MCF 10A (cell line): ENCODE data around the gene MPZL1. TPM values are rescaled to one million over a fixed set of nuclear protein-coding genes. Genes with fewer than 3 reads are reported as not detected.
"Not testable (repeated sequence)": the region's sequence is repeated elsewhere in the genome, so short reads cannot be mapped to it uniquely, and the experiment has no call there.

ENCODE experiments used
- BruUV-seq: library from RNA; stranded (reverse); fragments of 400-500 nt; replicated peaks from 2 replicates; lab custom pipeline; 2021; lab: Mats Ljungman, UMichigan
- CTCF ChIA-PET: fragments of 300-600 bp; sonication (Branson Sonifier 250); formaldehyde crosslinking; extraction: SDS; loops from one replicate; lab custom pipeline; 2021; ENCODE audit warnings: antibody characterized with exemption, inconsistent platforms; lab: Yijun Ruan, JAX
- POLR2A ChIA-PET: fragments of 300-600, 350-650 bp; sonication (Branson Sonifier 250); formaldehyde crosslinking; extraction: SDS; loops from one replicate; lab custom pipeline; 2020; ENCODE audit warnings: antibody characterized with exemption, inconsistent platforms; lab: Yijun Ruan, JAX
- DNase-seq: peaks from one replicate; pipeline ENCODE4 v3.0.0-alpha.2; 2018; ENCODE audit not compliant: unreplicated experiment
- H3K27ac Mint-ChIP-seq: one replicate; pipeline ENCODE4 v1.8.0; 2022; ENCODE audit warnings: mild to moderate bottlenecking, low read depth, mixed read lengths; ENCODE audit not compliant: unreplicated experiment
- H3K27me3 Mint-ChIP-seq: one replicate; pipeline ENCODE4 v1.8.0; 2022; ENCODE audit warnings: mixed read lengths; ENCODE audit not compliant: insufficient read depth, unreplicated experiment
- H3K36me3 Mint-ChIP-seq: one replicate; pipeline ENCODE4 v1.8.0; 2022; ENCODE audit warnings: mild to moderate bottlenecking, moderate library complexity, mixed read lengths; ENCODE audit not compliant: insufficient read depth, unreplicated experiment
- H3K4me1 Mint-ChIP-seq: one replicate; pipeline ENCODE4 v1.8.0; 2022; ENCODE audit warnings: mixed read lengths; ENCODE audit not compliant: insufficient read depth, unreplicated experiment
- H3K4me3 Mint-ChIP-seq: one replicate; pipeline ENCODE4 v1.8.0; 2022; ENCODE audit warnings: mild to moderate bottlenecking, moderate library complexity, mixed read lengths; ENCODE audit not compliant: unreplicated experiment
- H3K9me3 Mint-ChIP-seq: one replicate; pipeline ENCODE4 v1.8.0; 2022; ENCODE audit warnings: mixed read lengths; ENCODE audit not compliant: unreplicated experiment
- CTCF ChIP-seq: fragments of 200-600 bp; IDR thresholded peaks from one replicate; pipeline ENCODE4 v1.8.0; 2022; ENCODE audit warnings: antibody characterized with exemption, mild to moderate bottlenecking; ENCODE audit not compliant: unreplicated experiment
- intact Hi-C: fragments of 100-400 bp; cut with micrococcal nuclease; formaldehyde crosslinking; loops from 2 replicates; pipeline ENCODE4 v1.14.1; 2022
- total RNA-seq: library from RNA; stranded (reverse); gene quantifications from 2 replicates; pipeline ENCODE4 v1.2.3, GENCODE V29; 2022

The MPZL1 gene
- total RNA-seq, 1 experiment from 2014 or later, result 169 TPM

GRCh38 chr1:167802235-167802634 lies 80.5 kb downstream of the MPZL1 start:
- DNase-seq, result no peak
- intact Hi-C loops, result loop anchor here (10.0 kb wide), 1 partner anchor 247 kb away; the partner anchor contains the start of gene CREG1
- H3K9me3 Mint-ChIP-seq, result no peaks in the 10 kb centered on the region
- H3K27ac Mint-ChIP-seq, result no peak overlapping the region
- no peak overlapping the region for H3K4me3 Mint-ChIP-seq
- no TSS peak for BruUV-seq
- ChIA-PET CTCF (interaction anchor here (0.7 to 6.0 kb wide), 23 partner anchors 11 to 279 kb away, joined by 3 to 67 read pairs (median 5); partner anchors contain the start of gene MPZL1), POLR2A (interaction anchor here (0.7 to 9.7 kb wide), 9 partner anchors 12 to 891 kb away, joined by 3 to 202 read pairs (median 9); partner anchors contain the start of genes CREG1, DCAF6 and MPZL1)
- TF ChIP-seq CTCF, result no peak
- peaks cover 7% of the 10 kb centered on the region for H3K36me3 Mint-ChIP-seq
- peaks cover 40% of the 10 kb centered on the region for H3K4me1 Mint-ChIP-seq
- H3K27me3 Mint-ChIP-seq, result no peaks in the 10 kb centered on the region

GRCh38 chr1:167803358-167804207 lies 81.8 kb downstream of the MPZL1 start:
- Mint-ChIP-seq H3K27me3 (no peaks in the 10 kb centered on the region), H3K4me3 (peak overlapping the region; percentile 3), H3K27ac (no peak overlapping the region), H3K36me3 (peaks cover 7% of the 10 kb centered on the region), H3K4me1 (peaks cover 43% of the 10 kb centered on the region), H3K9me3 (no peaks in the 10 kb centered on the region)
- DNase-seq, result peak; percentile 95
- no TSS peak for BruUV-seq
- CTCF ChIA-PET, result interaction anchor here (0.5 to 6.0 kb wide), 28 partner anchors 10 to 279 kb away, joined by 3 to 67 read pairs (median 4); partner anchors contain the start of gene MPZL1
- POLR2A ChIA-PET, result interaction anchor here (0.6 to 9.7 kb wide), 10 partner anchors 9 to 132 kb away, joined by 3 to 202 read pairs (median 4); partner anchors contain the start of genes DCAF6 and MPZL1
- intact Hi-C loops, result loop anchor here (1.0 to 10.0 kb wide), 6 partner anchors 50 to 279 kb away; partner anchors contain the start of genes CREG1 and MPZL1
- peak; percentile 97 for TF ChIP-seq CTCF

- Mint-ChIP-seq H3K4me1 (peaks cover 34% of the 10 kb centered on the region), H3K4me3 (no peak overlapping the region), H3K9me3 (no peaks in the 10 kb centered on the region), H3K36me3 (peaks cover 7% of the 10 kb centered on the region), H3K27ac (no peak overlapping the region), H3K27me3 (no peaks in the 10 kb centered on the region)
- CTCF ChIA-PET, result interaction anchor here (0.6 to 6.0 kb wide), 5 partner anchors 14 to 277 kb away, joined by 3 to 67 read pairs (median 4); no protein-coding TSS in a partner anchor
- no peak for TF ChIP-seq CTCF
- DNase-seq, result no peak
- POLR2A ChIA-PET, result interaction anchor here (0.6 to 1.6 kb wide), 2 partner anchors 15 to 63 kb away, joined by 3 to 4 read pairs; no protein-coding TSS in a partner anchor
- no TSS peak for BruUV-seq
- intact Hi-C loops, result loop anchor here (10.0 kb wide), 1 partner anchor 250 kb away; the partner anchor contains the start of gene CREG1
Measured at GRCh38 chr1:167805041-167805556, 83.3 kb downstream of the MPZL1 start.

- CTCF ChIA-PET, DNase-seq, H3K36me3 Mint-ChIP-seq, H3K27ac Mint-ChIP-seq, H3K4me3 Mint-ChIP-seq, H3K9me3 Mint-ChIP-seq, POLR2A ChIA-PET, H3K27me3 Mint-ChIP-seq, BruUV-seq: not testable (repeated sequence)
- peaks cover 24% of the 10 kb centered on the region for H3K4me1 Mint-ChIP-seq
- intact Hi-C loops, result loop anchor here (10.0 kb wide), 1 partner anchor 251 kb away; the partner anchor contains the start of gene CREG1
Measured at GRCh38 chr1:167806235-167806634, 84.5 kb downstream of the MPZL1 start.

GRCh38 chr1:167806676-167807075 lies 84.9 kb downstream of the MPZL1 start:
- ChIA-PET CTCF (interaction anchor here (0.7 to 1.9 kb wide), 3 partner anchors 12 to 85 kb away, joined by 3 to 8 read pairs (median 4); partner anchors contain the start of gene MPZL1), POLR2A (interaction anchor here (3.4 kb wide), 1 partner anchor 128 kb away, joined by 18 read pairs; the partner anchor contains the start of gene DCAF6)
- peaks cover 24% of the 10 kb centered on the region for H3K4me1 Mint-ChIP-seq
- H3K9me3 Mint-ChIP-seq, H3K27me3 Mint-ChIP-seq, H3K4me3 Mint-ChIP-seq, BruUV-seq, DNase-seq, H3K36me3 Mint-ChIP-seq, H3K27ac Mint-ChIP-seq: not testable (repeated sequence)
- intact Hi-C loops, result loop anchor here (10.0 kb wide), 1 partner anchor 252 kb away; the partner anchor contains the start of gene CREG1
